Measurements from ENCODE around the gene GALNT7.

The GALNT7 gene

DNA sequence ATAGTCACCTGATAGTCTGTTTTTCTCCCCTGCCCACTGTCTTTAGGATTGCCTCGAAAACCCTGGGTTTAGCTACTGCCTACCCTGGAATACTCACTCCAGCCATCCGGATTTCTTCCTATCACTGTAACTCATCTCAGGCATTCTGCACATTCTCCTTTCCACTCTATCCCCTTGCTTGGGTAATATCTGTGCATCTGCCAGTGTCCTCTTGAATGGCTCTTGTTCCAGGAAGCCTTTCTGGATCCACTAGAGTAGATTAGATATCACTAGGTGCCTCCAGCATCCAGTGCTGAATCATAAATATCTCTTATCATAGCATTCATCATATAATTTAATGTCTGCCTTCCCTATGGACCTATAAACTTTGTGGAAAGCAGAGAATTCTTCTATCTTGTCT, 17.1 kb upstream of the GALNT7 start:
- TF ChIP-seq CTCF (conservative IDR thresholded peaks at IDR 0.05) = no peak

GRCh38 chr4:173152104-173152503, 16.5 kb upstream of the GALNT7 start:
- H3K27ac ChIP-seq = no peak overlapping the region
- no peak for TF ChIP-seq CTCF (conservative IDR thresholded peaks at IDR 0.05)

More for the DNA sequence above, 17.1 kb upstream of the GALNT7 start:
- no peak overlapping the region for H3K27ac ChIP-seq

- TF ChIP-seq CTCF (conservative IDR thresholded peaks at IDR 0.05) = no peak
- peak overlapping the region; percentile 8; the same call in 1 of the 2 replicates for H3K27ac ChIP-seq
Measured at GRCh38 chr4:173153445-173153844, 15.2 kb upstream of the GALNT7 start.

GRCh38 chr4:173159791-173160190, 8.8 kb upstream of the GALNT7 start:
- H3K27ac ChIP-seq = no peak overlapping the region
- no peak for TF ChIP-seq CTCF (conservative IDR thresholded peaks at IDR 0.05)

DNA sequence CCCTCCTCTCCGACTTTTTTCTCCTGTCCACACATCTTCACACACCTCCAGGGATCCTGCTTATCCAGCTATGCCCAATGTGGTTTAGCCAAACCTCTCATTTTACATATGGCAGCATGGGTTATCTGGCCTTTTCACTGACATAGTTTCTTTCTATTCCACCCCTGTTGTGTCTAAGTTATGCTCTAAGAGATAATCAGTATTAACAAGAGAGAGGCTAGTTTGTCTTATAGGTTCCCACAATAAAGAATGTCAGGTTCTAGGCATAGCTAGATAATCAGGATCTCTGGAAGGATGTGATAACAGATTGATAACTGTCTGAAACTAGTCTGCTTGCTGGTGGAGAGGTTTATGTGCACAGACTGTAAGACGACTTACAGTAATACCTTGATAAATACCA, 7.7 kb upstream of the GALNT7 start:
- TF ChIP-seq CTCF (conservative IDR thresholded peaks at IDR 0.05) = no peak
- H3K27ac ChIP-seq = no peak overlapping the region

GRCh38 chr4:173161311-173161710, 7.3 kb upstream of the GALNT7 start:
- TF ChIP-seq CTCF (conservative IDR thresholded peaks at IDR 0.05) = no peak
- no peak overlapping the region for H3K27ac ChIP-seq

DNA sequence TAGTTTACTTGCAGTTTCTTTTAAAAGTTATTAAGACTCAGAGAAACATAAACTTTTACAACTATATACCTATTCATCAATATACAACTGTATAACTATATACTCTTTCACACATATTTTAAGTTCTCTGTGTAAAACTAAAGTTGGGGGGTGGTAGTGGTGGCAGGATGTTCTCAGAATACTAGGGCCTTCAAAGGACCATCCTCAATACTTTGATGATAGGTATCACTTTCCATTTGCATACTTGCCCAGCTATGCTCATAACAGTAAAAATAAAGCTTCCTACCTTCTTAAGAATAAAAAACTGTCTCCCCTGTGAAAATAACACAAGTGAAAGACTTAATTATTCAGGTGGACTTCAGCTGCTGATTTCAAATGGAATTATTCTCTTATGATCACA, 2.9 kb upstream of the GALNT7 start:
- no peak overlapping the region for H3K27ac ChIP-seq
- no peak for TF ChIP-seq CTCF (conservative IDR thresholded peaks at IDR 0.05)

GRCh38 chr4:173166491-173166890, 2.1 kb upstream of the GALNT7 start:
- TF ChIP-seq CTCF (conservative IDR thresholded peaks at IDR 0.05) = no peak
- no peak overlapping the region for H3K27ac ChIP-seq
